Frontal cortex (tissue), 4 donors: ENCODE results near the gene CELSR1. TPM values are rescaled to one million over a fixed set of nuclear protein-coding genes. Genes with fewer than 3 reads are reported as not detected.
"Not testable (repeated sequence)": the region's sequence is repeated elsewhere in the genome, so short reads cannot be mapped to it uniquely, and the experiment has no call there.

Experiments
- DNase-seq, 2 donors: peaks; one replicate each; pipeline ENCODE4 v3.0.0; 2012; ENCODE audit warnings: low spot score in 2 of 2
- FAIRE-seq: peaks from 2 replicates; lab custom pipeline; 2012; peaks lifted over from hg19 to GRCh38; lab: Jason Lieb, UNC
- total RNA-seq: library from RNA; depleted of rRNA; stranded (reverse); fragments of >200 nt; gene quantifications from one replicate; pipeline ENCODE4 v1.2.3, GENCODE V29; 2014
- donor health status: control.
- donor health status: control.
- donor health status: control.

The CELSR1 gene
- total RNA-seq, 1 donor from 2014 or later, result 2.0 TPM

- DNase-seq, result no peak
Observed at GRCh38 chr22:46515208-46516111, 22.0 kb downstream of the CELSR1 start.

GRCh38 chr22:46514592-46515207 lies 22.7 kb downstream of the CELSR1 start:
- FAIRE-seq, result no peak
- DNase-seq, result no peak

More at GRCh38 chr22:46515208-46516111, 22.0 kb downstream of the CELSR1 start:
- FAIRE-seq, result no peak

GRCh38 chr22:46513908-46514550 lies 23.4 kb downstream of the CELSR1 start:
- FAIRE-seq (no peak), DNase-seq (no peak)

- FAIRE-seq, result no peak
- DNase-seq, result no peak
Observed at GRCh38 chr22:46512683-46513082, 24.7 kb downstream of the CELSR1 start.

- FAIRE-seq (no peak), DNase-seq (no peak)
Observed at GRCh38 chr22:46512039-46512370, 25.4 kb downstream of the CELSR1 start.

GRCh38 chr22:46511151-46512038 lies 26.0 kb downstream of the CELSR1 start:
- DNase-seq, result no peak
- FAIRE-seq, result no peak

GRCh38 chr22:46509416-46510089 lies 27.9 kb downstream of the CELSR1 start:
- no peak for DNase-seq
- FAIRE-seq, result no peak

GRCh38 chr22:46508491-46508999 lies 28.9 kb downstream of the CELSR1 start:
- no peak for DNase-seq
- FAIRE-seq, result no peak

- DNase-seq (no peak), FAIRE-seq (no peak)
Observed at GRCh38 chr22:46507451-46508425, 29.7 kb downstream of the CELSR1 start.

GRCh38 chr22:46504584-46504983 lies 32.8 kb downstream of the CELSR1 start:
- FAIRE-seq, result no peak
- no peak for DNase-seq

- DNase-seq (no peak), FAIRE-seq (no peak)
Observed at GRCh38 chr22:46502440-46503175, 34.8 kb downstream of the CELSR1 start.

GRCh38 chr22:46501701-46502100 lies 35.7 kb downstream of the CELSR1 start:
- FAIRE-seq, result no peak
- no peak for DNase-seq

- DNase-seq, FAIRE-seq: not testable (repeated sequence)
Observed at GRCh38 chr22:46501265-46501664, 36.2 kb downstream of the CELSR1 start.

- no peak for DNase-seq
- FAIRE-seq, result no peak
Observed at GRCh38 chr22:46500201-46500600, 37.2 kb downstream of the CELSR1 start.

- no peak for DNase-seq
Observed at GRCh38 chr22:46499805-46500189, 37.6 kb downstream of the CELSR1 start.

GRCh38 chr22:46491946-46492345 lies 45.5 kb downstream of the CELSR1 start:
- DNase-seq (no peak), FAIRE-seq (no peak)

More at GRCh38 chr22:46499805-46500189, 37.6 kb downstream of the CELSR1 start:
- no peak for FAIRE-seq

- DNase-seq (no peak), FAIRE-seq (no peak)
Observed at GRCh38 chr22:46490538-46490937, 46.9 kb downstream of the CELSR1 start.
